ENCODE measurements around the gene EN1.

- no peak for TF ChIP-seq ELF4 (CRISPR knock-in tag; IDR thresholded peaks at IDR 0.05; ENCODE audit: borderline replicate concordance)
- TF ChIP-seq POLR2A (IDR thresholded peaks at IDR 0.05; ENCODE audit: insufficient read depth in 1 of 2, low read depth in 2 of 2, low read length in 2 of 2) = no peak
- no peak for TF ChIP-seq CREM (IDR thresholded peaks at IDR 0.05)
- TF ChIP-seq CREM (CRISPR knock-in tag; IDR thresholded peaks at IDR 0.05) = no peak
- TF ChIP-seq GTF2F1 (IDR thresholded peaks at IDR 0.05; ENCODE audit: low read length) = no peak
Observed at GRCh38 chr2:118845522-118846441, 1.7 kb downstream of the EN1 start.
